HL-60 (cell line): ENCODE measurements around the gene TXNRD3.

Experiments used
- CTCF ChIP-seq: IDR thresholded peaks from one replicate; pipeline ENCODE4 v1.5.1; 2011; ENCODE audit warnings: low read length, control low read depth, inconsistent platforms; ENCODE audit not compliant: insufficient read depth
- GABPA ChIP-seq: IDR thresholded peaks from 2 replicates; pipeline ENCODE4 v1.6.1; 2012; ENCODE audit warnings: low read depth
- POLR2AphosphoS5 ChIP-seq: IDR thresholded peaks from 2 replicates; pipeline ENCODE4 v1.6.1; 2012; ENCODE audit warnings: low read depth
- REST ChIP-seq: IDR thresholded peaks from 2 replicates; pipeline ENCODE4 v1.6.1; 2012; ENCODE audit warnings: low read depth; ENCODE audit not compliant: insufficient replicate concordance
- SPI1 ChIP-seq: IDR thresholded peaks from 2 replicates; pipeline ENCODE4 v1.6.1; 2012; ENCODE audit warnings: low read depth, mild to moderate bottlenecking, borderline replicate concordance

GRCh38 chr3:126678693-126679317, 23.9 kb upstream of the TXNRD3 start:
- no peak for TF ChIP-seq CTCF
- TF ChIP-seq POLR2AphosphoS5 = no peak
- TF ChIP-seq REST = no peak
- TF ChIP-seq GABPA = no peak
- TF ChIP-seq SPI1 = no peak
